SK-N-SH (cell line): ENCODE data around the gene LST1. TPM values are rescaled to one million over a fixed set of nuclear protein-coding genes. Genes with fewer than 3 reads are reported as not detected.

Experiments used
- CTCF ChIA-PET: fragments of 300-600, 350-600 bp; formaldehyde crosslinking; extraction: SDS; loops from one replicate; lab custom pipeline; 2021; lab: Yijun Ruan, JAX
- POLR2A ChIA-PET: fragments of 350-600 bp; sonication (Branson Sonifier 250); formaldehyde crosslinking; extraction: SDS; loops from one replicate; lab custom pipeline; 2020; ENCODE audit warnings: antibody characterized with exemption, inconsistent platforms; lab: Yijun Ruan, JAX
- DNase-seq: peaks from one replicate; pipeline ENCODE4 v3.0.0; 2012
- H2AFZ ChIP-seq: fragments of 200-600 bp; sonication (generic); 2 replicates; pipeline ENCODE4 v1.8.1; 2016; ENCODE audit warnings: antibody characterized with exemption, mild to moderate bottlenecking, low read depth
- H3F3A ChIP-seq: fragments of 200-600 bp; sonication (generic); replicated peaks from 2 replicates; pipeline ENCODE3; 2016; ENCODE audit warnings: antibody characterized with exemption, mild to moderate bottlenecking; ENCODE audit not compliant: insufficient read depth
- H3K27ac ChIP-seq, 2 experiments: fragments of 200-500 bp in 1 of 2; fragments of 200-600 bp in 1 of 2; sonication (Bioruptor generic) in 1 of 2; sonication (generic), shearing (Covaris generic) in 1 of 2; 2 replicates each; pipeline versions ENCODE4 v1.5.1 to v1.6.1; 2014 to 2016; ENCODE audit warnings: low read depth in 2 of 2, inconsistent platforms in 1 of 2, low read length in 1 of 2, mild to moderate bottlenecking in 1 of 2, mixed read lengths in 1 of 2
- H3K27me3 ChIP-seq: fragments of 200-600 bp; sonication (generic), shearing (Covaris generic); 2 replicates; pipeline ENCODE4 v1.6.1; 2016; ENCODE audit warnings: mixed run types; ENCODE audit not compliant: insufficient read depth
- H3K36me3 ChIP-seq, 2 experiments: fragments of 200-500 bp in 1 of 2; fragments of 200-600 bp in 1 of 2; sonication (Bioruptor generic) in 1 of 2; sonication (generic) in 1 of 2; replicated peaks in 1 of 2; 2 replicates each; pipeline versions ENCODE3 to v1.5.1; 2014 to 2016; ENCODE audit warnings: low read length in 1 of 2, mild to moderate bottlenecking in 1 of 2; ENCODE audit not compliant: insufficient read depth in 2 of 2, control insufficient read depth in 1 of 2
- H3K4me1 ChIP-seq, 2 experiments: fragments of 200-500 bp in 1 of 2; fragments of 200-600 bp in 1 of 2; sonication (Bioruptor generic) in 1 of 2; sonication (generic), shearing (Covaris generic) in 1 of 2; 2 replicates each; pipeline versions ENCODE4 v1.5.1 to v1.6.1; 2014 to 2016; ENCODE audit warnings: low read depth in 1 of 2, low read length in 1 of 2, mixed run types in 1 of 2; ENCODE audit not compliant: insufficient read depth in 2 of 2, control insufficient read depth in 1 of 2
- H3K4me2 ChIP-seq: fragments of 200-600 bp; sonication (generic), shearing (Covaris generic); 2 replicates; pipeline ENCODE4 v1.6.1; 2017; ENCODE audit warnings: mixed run types
- H3K4me3 ChIP-seq, 2 experiments: fragments of 200-500 bp in 1 of 2; fragments of 200-600 bp in 1 of 2; sonication (Bioruptor generic) in 1 of 2; sonication (generic), shearing (Covaris generic) in 1 of 2; 2 replicates each; pipeline versions ENCODE4 v1.5.1 to v1.8.1; 2014 to 2016; ENCODE audit warnings: low read depth in 2 of 2, inconsistent platforms in 1 of 2, low read length in 1 of 2, mild to moderate bottlenecking in 1 of 2, mixed read lengths in 1 of 2, moderate library complexity in 1 of 2
- H3K79me2 ChIP-seq: fragments of 200-600 bp; sonication (generic); 2 replicates; pipeline ENCODE4 v1.8.1; 2017; ENCODE audit warnings: mild to moderate bottlenecking; ENCODE audit not compliant: insufficient read depth
- H3K9ac ChIP-seq: fragments of 200-600 bp; sonication (generic); 2 replicates; pipeline ENCODE4 v1.6.1; 2017; ENCODE audit warnings: mixed run types
- H3K9me2 ChIP-seq: fragments of 200-600 bp; sonication (generic); 2 replicates; pipeline ENCODE4 v1.6.1; 2017; ENCODE audit warnings: mixed run types
- H3K9me3 ChIP-seq: fragments of 200-600 bp; sonication (generic); 2 replicates; pipeline ENCODE4 v1.6.1; 2017; ENCODE audit warnings: mixed run types, mild to moderate bottlenecking, moderate library complexity
- H4K20me1 ChIP-seq: fragments of 200-600 bp; sonication (generic); 2 replicates; pipeline ENCODE4 v1.6.1; 2017; ENCODE audit warnings: mild to moderate bottlenecking, mixed run types; ENCODE audit not compliant: insufficient read depth
- ELF1 ChIP-seq: IDR thresholded peaks from 2 replicates; pipeline ENCODE4 v1.4.0; 2012
- JUND ChIP-seq: IDR thresholded peaks from 2 replicates; pipeline ENCODE4 v1.4.0; 2012
- MEF2A ChIP-seq: IDR thresholded peaks from 2 replicates; pipeline ENCODE4 v1.4.0; 2012; ENCODE audit warnings: low read depth, borderline replicate concordance
- TAF1 ChIP-seq: IDR thresholded peaks from 2 replicates; pipeline ENCODE4 v1.6.1; 2012; ENCODE audit warnings: low read depth, mild to moderate bottlenecking, low read length, moderate library complexity, borderline replicate concordance
- TCF12 ChIP-seq: IDR thresholded peaks from 2 replicates; pipeline ENCODE4 v1.4.0; 2012
- YY1 ChIP-seq: IDR thresholded peaks from 2 replicates; pipeline ENCODE4 v1.4.0; 2012; ENCODE audit warnings: low read depth, mild to moderate bottlenecking
- WGBS: methylation state at CpG from one replicate; pipeline ENCODE4 v1.1.6; 2017; ENCODE audit warnings: low lambda C conversion rate; 5-methylcytosine and 5-hydroxymethylcytosine counted together
- polyA plus RNA-seq, 3 experiments: library from polyadenylated mRNA; depleted of rRNA; stranded (reverse); fragments of >200 nt; gene quantifications; 2 replicates each; pipeline ENCODE4 v1.2.3, GENCODE V29; 2012
- TF ChIP-seq, protein P1 (sequence below): fragments of 200-600 bp; sonication (generic); IDR thresholded peaks from 2 replicates; pipeline ENCODE4 v1.6.1; 2017; ENCODE audit warnings: antibody characterized with exemption, mild to moderate bottlenecking, moderate library complexity

The LST1 gene
- polyA plus RNA-seq, 1 of the 3 experiments (the other 2 are of a cell fraction): not detected

DNA sequence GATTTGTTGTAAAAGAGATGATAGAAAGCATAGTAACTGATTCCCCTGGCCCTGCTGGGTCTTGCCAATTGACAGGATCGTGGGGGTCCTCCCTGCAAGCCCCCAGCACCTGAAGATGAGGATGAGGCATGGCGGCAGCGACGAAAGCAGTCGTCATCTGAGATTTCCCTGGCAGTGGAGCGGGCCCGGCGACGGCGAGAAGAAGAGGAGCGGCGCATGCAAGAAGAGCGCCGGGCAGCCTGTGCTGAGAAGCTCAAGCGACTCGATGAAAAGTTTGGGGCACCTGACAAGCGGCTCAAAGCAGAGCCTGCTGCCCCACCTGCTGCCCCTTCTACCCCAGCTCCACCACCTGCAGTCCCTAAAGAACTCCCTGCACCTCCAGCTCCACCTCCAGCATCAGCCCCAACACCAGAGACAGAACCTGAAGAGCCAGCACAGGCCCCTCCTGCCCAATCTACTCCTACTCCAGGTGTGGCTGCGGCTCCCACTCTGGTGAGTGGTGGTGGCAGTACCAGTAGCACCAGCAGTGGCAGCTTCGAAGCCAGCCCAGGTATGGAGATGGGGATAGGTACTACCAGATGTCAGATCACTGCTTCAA lies 41.7 kb downstream of the LST1 start:
- CTCF ChIA-PET: interaction anchor here (0.6 kb wide), 1 partner anchor 18 kb away, joined by 3 read pairs; no protein-coding TSS in a partner anchor
- POLR2A ChIA-PET: interaction anchor here (1.3 kb wide), 1 partner anchor 11 kb away, joined by 6 read pairs; no protein-coding TSS in a partner anchor

DNA sequence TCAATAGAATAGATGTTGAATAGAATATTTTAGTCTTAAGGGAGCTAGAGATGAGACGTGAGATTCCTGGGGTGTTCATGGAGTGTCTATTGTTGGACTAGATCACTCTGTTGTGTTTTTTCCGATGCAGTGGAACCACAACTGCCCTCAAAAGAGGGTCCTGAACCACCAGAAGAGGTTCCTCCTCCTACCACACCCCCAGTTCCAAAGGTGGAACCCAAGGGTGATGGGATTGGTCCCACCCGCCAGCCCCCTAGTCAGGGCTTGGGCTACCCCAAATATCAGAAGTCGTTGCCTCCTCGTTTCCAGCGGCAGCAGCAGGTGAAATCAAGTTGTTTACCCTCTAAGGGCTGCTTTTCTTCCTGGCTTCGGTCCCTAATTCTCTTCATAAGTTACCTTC lies 42.9 kb downstream of the LST1 start:
- WGBS: 89% methylated on average over 7 of the region's 7 CpGs
- no peaks in the 10 kb centered on the region for H3K9me2 ChIP-seq
- no peak overlapping the region for H2AFZ ChIP-seq
- peaks cover 81 to 96% of the 10 kb centered on the region in 2 experiments for H3K36me3 ChIP-seq
- H3K27me3 ChIP-seq: no peaks in the 10 kb centered on the region
- no peaks in the 10 kb centered on the region; a peak in 1 of 4 replicates for H3K4me1 ChIP-seq
- no peaks in the 10 kb centered on the region for H3K9me3 ChIP-seq
- H3K4me3 ChIP-seq: no peak overlapping the region
- H3F3A ChIP-seq: peaks cover 13% of the 10 kb centered on the region
- no peak for DNase-seq
- no peak overlapping the region for H3K4me2 ChIP-seq
- peaks cover 19% of the 10 kb centered on the region for H4K20me1 ChIP-seq
- POLR2A ChIA-PET: interaction anchor here (1.5 kb wide), 1 partner anchor 8 kb away, joined by 3 read pairs; the partner anchor contains the start of gene PRRC2A
- peaks cover 49% of the 10 kb centered on the region for H3K79me2 ChIP-seq
- no peak overlapping the region for H3K9ac ChIP-seq
- CTCF ChIA-PET: no interaction called here
- H3K27ac ChIP-seq: no peak overlapping the region
- TF ChIP-seq MEF2A (no peak), YY1 (no peak), ELF1 (no peak), TCF12 (no peak), TAF1 (no peak), JUND (no peak)
- TF ChIP-seq, protein P1, sequence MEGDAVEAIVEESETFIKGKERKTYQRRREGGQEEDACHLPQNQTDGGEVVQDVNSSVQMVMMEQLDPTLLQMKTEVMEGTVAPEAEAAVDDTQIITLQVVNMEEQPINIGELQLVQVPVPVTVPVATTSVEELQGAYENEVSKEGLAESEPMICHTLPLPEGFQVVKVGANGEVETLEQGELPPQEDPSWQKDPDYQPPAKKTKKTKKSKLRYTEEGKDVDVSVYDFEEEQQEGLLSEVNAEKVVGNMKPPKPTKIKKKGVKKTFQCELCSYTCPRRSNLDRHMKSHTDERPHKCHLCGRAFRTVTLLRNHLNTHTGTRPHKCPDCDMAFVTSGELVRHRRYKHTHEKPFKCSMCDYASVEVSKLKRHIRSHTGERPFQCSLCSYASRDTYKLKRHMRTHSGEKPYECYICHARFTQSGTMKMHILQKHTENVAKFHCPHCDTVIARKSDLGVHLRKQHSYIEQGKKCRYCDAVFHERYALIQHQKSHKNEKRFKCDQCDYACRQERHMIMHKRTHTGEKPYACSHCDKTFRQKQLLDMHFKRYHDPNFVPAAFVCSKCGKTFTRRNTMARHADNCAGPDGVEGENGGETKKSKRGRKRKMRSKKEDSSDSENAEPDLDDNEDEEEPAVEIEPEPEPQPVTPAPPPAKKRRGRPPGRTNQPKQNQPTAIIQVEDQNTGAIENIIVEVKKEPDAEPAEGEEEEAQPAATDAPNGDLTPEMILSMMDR: no peak
- TF ChIP-seq, all 33 proteins: peak for 0

More for the DNA sequence above, 41.7 kb downstream of the LST1 start:
- 98% methylated on average over 18 of the region's 19 CpGs for WGBS
- Histone ChIP-seq H3K9me3 (no peaks in the 10 kb centered on the region), H3F3A (peaks cover 4% of the 10 kb centered on the region), H3K9ac (no peak overlapping the region), H4K20me1 (peaks cover 30% of the 10 kb centered on the region), H3K4me1 (peaks cover 2% of the 10 kb centered on the region in 2 experiments; a peak in 2 of 4 replicates), H3K4me3 (no peak overlapping the region), H3K4me2 (no peak overlapping the region), H3K27ac (no peak overlapping the region), H3K36me3 (peaks cover 93 to 94% of the 10 kb centered on the region in 2 experiments), H3K79me2 (peaks cover 61% of the 10 kb centered on the region), H3K9me2 (no peaks in the 10 kb centered on the region), H2AFZ (no peak overlapping the region), H3K27me3 (no peaks in the 10 kb centered on the region)
- TF ChIP-seq, protein P1: no peak
- peak; percentile 19 for DNase-seq
